ENCODE results near the gene MTMR2.

MTMR2 gene

GRCh38 chr11:95792200-95792599 is 131.7 kb downstream of the MTMR2 start:
- DNase-seq (ENCODE audit: low read depth), result no peak
- H3K4me3 ChIP-seq (ENCODE audit: control insufficient read depth, low read depth, low read length), result peak overlapping the region; percentile 97
- no peak for TF ChIP-seq CTCF (conservative IDR thresholded peaks at IDR 0.05; ENCODE audit: control insufficient read depth, insufficient read depth, low read depth, low read length)

GRCh38 chr11:95791709-95792033 is 132.2 kb downstream of the MTMR2 start:
- DNase-seq (ENCODE audit: low read depth), result no peak
- H3K4me3 ChIP-seq (ENCODE audit: control insufficient read depth, low read depth, low read length), result peak overlapping the region; percentile 97
- no peak for TF ChIP-seq CTCF (conservative IDR thresholded peaks at IDR 0.05; ENCODE audit: control insufficient read depth, insufficient read depth, low read depth, low read length)

DNA sequence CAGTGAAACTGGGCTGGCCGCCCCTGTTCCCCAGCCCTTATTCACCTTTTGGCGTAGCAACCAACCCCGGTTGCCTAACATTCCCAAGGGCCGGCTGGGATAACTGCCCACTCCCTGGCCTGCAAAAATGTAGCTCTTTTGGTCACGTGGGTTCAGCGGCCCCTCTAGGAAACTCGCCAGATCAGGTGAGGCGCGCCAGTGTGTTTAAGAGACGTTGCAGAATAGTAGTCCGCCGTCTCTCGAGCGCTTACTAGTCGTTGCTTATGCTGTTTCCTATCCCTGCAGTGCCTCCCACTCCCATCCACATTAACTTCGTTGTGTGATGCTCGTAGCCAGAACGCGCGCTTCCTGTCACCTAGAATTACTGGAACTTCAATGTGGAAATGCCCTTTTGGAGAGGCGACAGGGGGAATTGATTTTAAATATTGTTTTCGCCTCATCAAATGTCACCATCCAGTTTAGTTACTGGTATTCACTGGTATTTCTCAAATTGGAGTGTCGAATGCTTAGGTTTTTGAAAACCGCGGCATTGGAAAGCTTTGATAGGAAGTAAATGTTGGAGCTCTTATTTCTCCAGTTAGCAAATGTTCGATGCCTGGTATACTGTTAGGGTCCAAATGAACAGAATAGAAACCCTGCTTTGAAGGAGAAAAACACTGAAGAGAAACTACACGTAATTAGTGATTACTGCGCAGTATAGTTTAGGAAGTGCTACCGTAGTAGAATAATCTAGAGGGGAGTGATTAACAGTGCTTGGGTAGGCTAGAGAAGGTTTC is 132.8 kb downstream of the MTMR2 start:
- TF ChIP-seq CTCF (conservative IDR thresholded peaks at IDR 0.05; ENCODE audit: control insufficient read depth, insufficient read depth, low read depth, low read length), result no peak
- H3K4me3 ChIP-seq (ENCODE audit: control insufficient read depth, low read depth, low read length), result peak overlapping the region; percentile 97
- DNase-seq (ENCODE audit: low read depth), result peak; percentile 60

DNA sequence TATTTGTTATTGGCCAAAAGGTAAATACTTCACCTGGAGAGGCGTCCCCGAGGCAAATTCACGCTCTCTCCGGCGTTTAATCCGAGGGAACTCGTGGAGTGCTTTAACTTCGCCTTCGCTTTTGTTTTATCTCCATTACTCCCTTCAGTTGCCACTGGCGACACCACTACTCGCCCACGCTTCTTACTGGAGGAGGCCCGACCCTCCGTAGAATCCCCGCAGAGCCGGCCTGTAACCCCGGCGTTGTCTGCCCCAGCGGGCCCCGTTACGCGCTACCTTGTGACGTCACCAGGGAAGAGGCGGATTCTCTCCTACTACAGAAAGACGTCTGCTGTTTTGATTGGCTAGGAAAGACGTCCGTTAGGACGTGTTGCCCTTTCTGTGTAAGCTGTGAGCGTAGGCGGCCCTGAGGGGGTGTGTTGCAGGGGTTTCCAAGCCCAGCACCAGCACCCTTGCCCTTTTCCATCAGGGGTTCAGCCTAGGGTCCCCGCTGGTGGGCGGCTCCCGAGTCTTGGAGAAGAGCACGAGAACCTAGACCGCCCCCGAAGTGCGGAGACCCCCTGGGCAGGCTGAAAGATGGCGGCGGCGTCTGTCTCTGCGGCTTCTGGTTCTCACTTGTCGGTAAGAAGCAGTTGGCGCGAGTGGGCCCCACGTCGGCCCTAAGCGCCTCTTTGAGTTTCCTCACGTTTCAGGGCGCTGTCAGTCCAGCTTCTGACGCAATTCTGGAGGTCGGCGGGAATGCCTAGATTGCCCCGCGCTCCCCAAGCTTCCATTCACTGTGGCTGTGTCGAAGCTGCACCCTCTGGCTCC is 133.6 kb downstream of the MTMR2 start, which contains the start of gene CEP57:
Gene CEP57 (plus strand): TSS at position 376 of the 810 bp plus-strand sequence. CDS start 201 bp downstream, at position 577.
- no peak for TF ChIP-seq CTCF (conservative IDR thresholded peaks at IDR 0.05; ENCODE audit: control insufficient read depth, insufficient read depth, low read depth, low read length)
- DNase-seq (ENCODE audit: low read depth), result peak; percentile 99
- peak within 1 kb of the TSS; percentile 97 for H3K4me3 ChIP-seq (ENCODE audit: control insufficient read depth, low read depth, low read length)

- TF ChIP-seq CTCF (conservative IDR thresholded peaks at IDR 0.05; ENCODE audit: control insufficient read depth, insufficient read depth, low read depth, low read length), result no peak
- peak within 1 kb of the TSS; percentile 97 for H3K4me3 ChIP-seq (ENCODE audit: control insufficient read depth, low read depth, low read length)
- peak; percentile 99 for DNase-seq (ENCODE audit: low read depth)
Measured at GRCh38 chr11:95789506-95790122, 134.3 kb downstream of the MTMR2 start, which contains the start of gene FAM76B. Gene FAM76B, minus strand, starts transcription at chr11:95789782. Its CDS starts 304 bp downstream, at chr11:95789478.

DNA sequence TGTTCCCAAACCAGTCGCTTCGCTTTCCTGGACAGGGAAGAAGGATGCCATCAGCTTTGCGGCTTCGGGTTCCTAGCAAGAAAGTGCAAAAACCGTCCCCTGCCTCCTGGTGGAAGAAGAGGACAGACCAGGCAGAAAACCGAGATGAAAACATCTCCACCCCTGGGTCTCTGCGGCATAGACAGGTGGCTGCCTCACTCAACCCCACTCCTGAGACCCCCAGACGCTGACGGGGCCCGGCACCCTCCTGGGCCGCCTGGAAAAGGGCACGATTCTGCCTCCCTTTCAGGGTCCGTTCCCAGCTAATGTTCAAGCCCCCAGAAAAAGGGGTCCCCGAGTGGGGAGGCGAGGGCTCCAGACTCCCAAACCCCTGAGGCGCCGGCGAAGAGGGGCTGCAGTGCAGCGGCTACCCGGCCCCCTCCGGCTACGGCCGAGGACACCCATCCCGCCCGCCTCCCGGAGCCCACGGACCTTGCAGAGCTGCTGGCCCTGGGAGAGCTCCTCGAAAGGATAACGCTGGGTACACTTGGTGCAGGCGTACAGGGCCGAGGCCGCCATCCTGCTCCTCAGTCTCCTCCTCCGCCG is 134.9 kb downstream of the MTMR2 start:
- peak; percentile 29 for TF ChIP-seq CTCF (conservative IDR thresholded peaks at IDR 0.05; ENCODE audit: control insufficient read depth, insufficient read depth, low read depth, low read length)
- H3K4me3 ChIP-seq (ENCODE audit: control insufficient read depth, low read depth, low read length), result peak overlapping the region; percentile 97
- DNase-seq (ENCODE audit: low read depth), result peak; percentile 45

Measured in fibroblast of mammary gland (primary cell).